PFSK-1 (cell line): ENCODE results near the gene GPX7. TPM values are rescaled to one million over a fixed set of nuclear protein-coding genes. Genes with fewer than 3 reads are reported as not detected.

Source experiments
- FOXP2 ChIP-seq: optimal IDR thresholded peaks from 2 replicates; pipeline ENCODE3; 2011; ENCODE audit warnings: borderline replicate concordance, control low read depth, inconsistent platforms; ENCODE audit not compliant: insufficient read depth; ENCODE audit errors: extremely low read length, extremely low read depth
- POLR2AphosphoS5 ChIP-seq: IDR thresholded peaks from 2 replicates; pipeline ENCODE4 v1.6.1; 2012; ENCODE audit warnings: low read depth, mild to moderate bottlenecking, control low read depth, low read length, moderate library complexity
- REST ChIP-seq, 2 experiments: IDR thresholded peaks; 2 replicates each; pipeline versions ENCODE4 v1.6.1 to v1.8.0; 2011 to 2012; ENCODE audit warnings: low read depth in 2 of 2, low read length in 2 of 2, control low read depth in 1 of 2, inconsistent platforms in 1 of 2, mild to moderate bottlenecking in 1 of 2, moderate library complexity in 1 of 2; ENCODE audit not compliant: insufficient read depth in 1 of 2
- SIN3A ChIP-seq: IDR thresholded peaks from 2 replicates; pipeline ENCODE4 v1.6.1; 2012; ENCODE audit warnings: mild to moderate bottlenecking, low read length, moderate library complexity, borderline replicate concordance; ENCODE audit not compliant: insufficient read depth
- TAF1 ChIP-seq: IDR thresholded peaks from 2 replicates; pipeline ENCODE4 v1.6.1; 2012; ENCODE audit warnings: low read length, control low read depth, borderline replicate concordance; ENCODE audit not compliant: insufficient read depth
- polyA plus RNA-seq: library from polyadenylated mRNA; unstranded; fragments of >200 nt; gene quantifications from one replicate; pipeline ENCODE4 v1.2.1, GENCODE V29; 2012; ENCODE audit warnings: low read depth, missing spikeins; ENCODE audit not compliant: insufficient read length

The GPX7 gene
- 22.3 TPM for polyA plus RNA-seq

DNA sequence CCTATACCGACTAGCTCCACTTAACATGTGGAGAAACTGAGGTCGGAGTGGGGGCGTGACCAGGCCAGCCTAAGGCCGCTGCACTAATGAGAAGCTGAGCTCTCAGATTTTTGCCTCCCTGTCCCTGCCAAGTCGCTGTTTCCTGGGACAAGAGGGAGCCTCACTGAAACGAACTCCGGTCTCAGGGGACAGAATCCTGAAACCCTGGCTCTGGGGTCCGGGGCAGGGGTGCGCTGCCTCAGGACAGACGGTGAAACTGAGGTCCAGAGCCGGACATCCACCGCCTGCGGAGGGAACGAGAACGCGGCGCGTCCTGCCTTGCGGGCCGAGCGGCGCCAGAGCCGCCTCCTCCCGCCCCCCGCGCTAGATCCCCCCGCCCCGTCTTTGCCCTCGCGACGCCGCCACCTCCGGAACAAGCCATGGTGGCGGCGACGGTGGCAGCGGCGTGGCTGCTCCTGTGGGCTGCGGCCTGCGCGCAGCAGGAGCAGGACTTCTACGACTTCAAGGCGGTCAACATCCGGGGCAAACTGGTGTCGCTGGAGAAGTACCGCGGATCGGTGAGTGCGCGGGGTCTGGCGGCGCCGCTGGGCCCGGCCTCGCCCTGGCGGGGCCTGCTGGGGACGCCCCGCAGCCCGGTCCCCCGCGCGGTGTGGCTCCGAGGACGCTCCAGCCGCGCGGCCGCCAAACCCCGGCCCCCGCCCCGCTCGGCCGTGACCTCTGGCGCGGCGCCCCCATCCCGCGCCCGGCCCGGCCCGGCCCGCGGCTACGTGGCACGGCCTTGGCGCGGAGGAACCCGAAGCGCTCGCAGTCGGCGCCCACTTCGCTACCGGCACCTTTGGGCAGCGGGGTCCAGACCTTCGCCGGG, at the start of gene GPX7:
GPX7 (plus strand) TSS at position 381 of the 865 bp plus-strand sequence; CDS start at position 420, 39 bp downstream.
- no peak for TF ChIP-seq POLR2AphosphoS5
- TF ChIP-seq FOXP2, result no peak
- TF ChIP-seq SIN3A, result no peak
- no peak for TF ChIP-seq REST (IDR thresholded peaks at IDR 0.05; ENCODE audit: insufficient read depth in 1 of 2, low read depth in 2 of 2, low read length in 2 of 2)
- TF ChIP-seq TAF1, result no peak

GRCh38 chr1:52552505-52553361, 49.4 kb upstream of the GPX7 start, which contains the start of gene TUT4:
Gene TUT4, minus strand, starts transcription at chr1:52553092. Its CDS starts 26,812 bp downstream, at chr1:52526280.
- TF ChIP-seq FOXP2 (no peak), TAF1 (peak; percentile 74; the same call in 1 of the 2 replicates), REST (IDR thresholded peaks at IDR 0.05; ENCODE audit: insufficient read depth in 1 of 2, low read depth in 2 of 2, low read length in 2 of 2) (0 out of 4 replicates have a peak, but pooled peaks of 1 of the 2 experiments have one; percentile 14)

- TF ChIP-seq SIN3A, result peak; percentile 17; the same call in 1 of the 2 replicates
- TF ChIP-seq FOXP2, result no peak
- no peak for TF ChIP-seq REST (IDR thresholded peaks at IDR 0.05; ENCODE audit: insufficient read depth in 1 of 2, low read depth in 2 of 2, low read length in 2 of 2)
- TF ChIP-seq TAF1, result no peak
- peak; percentile 67 for TF ChIP-seq POLR2AphosphoS5
Measured at GRCh38 chr1:52553362-52554266, 48.6 kb upstream of the GPX7 start.

DNA sequence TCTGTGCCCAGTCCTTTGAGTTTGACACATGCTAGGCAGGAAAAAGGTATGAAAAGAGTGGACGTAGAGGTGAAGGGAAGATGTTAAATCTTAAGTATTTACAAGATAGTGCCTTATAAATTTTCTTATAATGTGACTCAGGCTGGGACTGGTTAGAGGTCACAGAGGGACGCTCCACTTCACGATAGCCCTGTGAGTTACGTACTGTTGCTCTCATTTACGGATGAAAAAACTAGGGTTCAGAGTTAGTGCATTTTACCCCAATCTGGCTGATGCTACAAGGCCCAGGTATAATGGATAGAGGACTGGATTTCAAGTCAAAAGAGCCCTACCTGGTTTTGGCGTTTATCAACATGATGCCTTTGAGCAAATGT, 47.9 kb upstream of the GPX7 start:
- no peak for TF ChIP-seq POLR2AphosphoS5
- TF ChIP-seq TAF1, result no peak
- no peak for TF ChIP-seq SIN3A
- no peak for TF ChIP-seq REST (IDR thresholded peaks at IDR 0.05; ENCODE audit: insufficient read depth in 1 of 2, low read depth in 2 of 2, low read length in 2 of 2)
